ENCODE results near the gene DHRS4. TPM values are rescaled to one million over a fixed set of nuclear protein-coding genes. Genes with fewer than 3 reads are reported as not detected.
A peak's percentile ranks its signal among the peaks of the same experiment; 100 is the strongest.

Gene DHRS4
- total and polyA plus RNA-seq, 9 donors, result 16.6 to 38.8 (median 25.4) TPM

- Histone ChIP-seq H3K4me1 (ENCODE audit: insufficient read depth) (peaks cover 10% of the 10 kb centered on the region), H3K4me3 (no peak overlapping the region), H3K36me3 (no peaks in the 10 kb centered on the region), H3K27me3 (no peaks in the 10 kb centered on the region), H3K9me3 (no peaks in the 10 kb centered on the region), H3K27ac (no peak overlapping the region)
- TF ChIP-seq CTCF (IDR thresholded peaks at IDR 0.05) (peak in 2 of 3 donors; percentile 9 to 13), EP300 (IDR thresholded peaks at IDR 0.05) (no peak)
- DNase-seq, result peak in 2 of 5 donors; percentile 25 to 28
- intact Hi-C loops (cut with DNase I), result loop anchor here in 1 of 4 donors (2.0 kb wide), 1 partner anchor 300 kb away; no protein-coding TSS in a partner anchor
- WGBS, 3 donors, result 31 to 57% (median 40%) methylated on average over 4 of the region's 4 CpGs
These were observed 22.8 kb upstream of the DHRS4 start for GRCh38 chr14:23930742-23931141.

GRCh38 chr14:23931721-23932289 lies 21.8 kb upstream of the DHRS4 start:
- Histone ChIP-seq H3K9me3 (no peaks in the 10 kb centered on the region), H3K27me3 (no peaks in the 10 kb centered on the region), H3K4me1 (ENCODE audit: insufficient read depth) (peaks cover 10% of the 10 kb centered on the region), H3K36me3 (no peaks in the 10 kb centered on the region), H3K4me3 (no peak overlapping the region), H3K27ac (no peak overlapping the region)
- no peak for DNase-seq
- intact Hi-C loops (cut with DNase I), result loop anchor here in 1 of 4 donors (2.0 kb wide), 1 partner anchor 301 kb away; no protein-coding TSS in a partner anchor
- 73 to 89% (median 84%) methylated on average over 6 of the region's 6 CpGs for WGBS, 3 donors
- TF ChIP-seq POLR2A (IDR thresholded peaks at IDR 0.05) (no peak), CTCF (IDR thresholded peaks at IDR 0.05) (no peak), EP300 (IDR thresholded peaks at IDR 0.05) (no peak)

- no peak overlapping the region for H3K4me3 ChIP-seq
- TF ChIP-seq CTCF (IDR thresholded peaks at IDR 0.05) (no peak), EP300 (IDR thresholded peaks at IDR 0.05) (no peak), POLR2A (IDR thresholded peaks at IDR 0.05) (no peak)
- peaks cover 10% of the 10 kb centered on the region for H3K4me1 ChIP-seq (ENCODE audit: insufficient read depth)
- H3K27ac ChIP-seq, result no peak overlapping the region
- H3K36me3 ChIP-seq, result no peaks in the 10 kb centered on the region
- no peaks in the 10 kb centered on the region for H3K9me3 ChIP-seq
- WGBS, 3 donors, result 83 to 87% (median 85%) methylated on average over 3 of the region's 3 CpGs
- no peaks in the 10 kb centered on the region for H3K27me3 ChIP-seq
- intact Hi-C loops (cut with DNase I), result no loop called here
- no peak for DNase-seq
These were observed 20.9 kb upstream of the DHRS4 start for GRCh38 chr14:23932639-23933038.

- WGBS, 3 donors, result 12 to 19% (median 16%) methylated on average over 4 of the region's 4 CpGs
- no peak for DNase-seq
- peaks cover 10% of the 10 kb centered on the region for H3K4me1 ChIP-seq (ENCODE audit: insufficient read depth)
- TF ChIP-seq POLR2A (IDR thresholded peaks at IDR 0.05) (no peak), EP300 (IDR thresholded peaks at IDR 0.05) (no peak), CTCF (IDR thresholded peaks at IDR 0.05) (no peak)
- no peak overlapping the region for H3K4me3 ChIP-seq
- no peaks in the 10 kb centered on the region for H3K9me3 ChIP-seq
- H3K27me3 ChIP-seq, result no peaks in the 10 kb centered on the region
- H3K27ac ChIP-seq, result no peak overlapping the region
- intact Hi-C loops (cut with DNase I), result no loop called here
- H3K36me3 ChIP-seq, result no peaks in the 10 kb centered on the region
These were observed 20.3 kb upstream of the DHRS4 start for GRCh38 chr14:23933108-23933741.
